GM21447 (cell line): ENCODE measurements around the gene KCNQ1.

ENCODE experiments used
- ATAC-seq: cut with Tn5 transposase; IDR thresholded peaks from one replicate; pipeline ENCODE4 v1.9.1; 2021; ENCODE audit not compliant: unreplicated experiment

Gene KCNQ1

DNA sequence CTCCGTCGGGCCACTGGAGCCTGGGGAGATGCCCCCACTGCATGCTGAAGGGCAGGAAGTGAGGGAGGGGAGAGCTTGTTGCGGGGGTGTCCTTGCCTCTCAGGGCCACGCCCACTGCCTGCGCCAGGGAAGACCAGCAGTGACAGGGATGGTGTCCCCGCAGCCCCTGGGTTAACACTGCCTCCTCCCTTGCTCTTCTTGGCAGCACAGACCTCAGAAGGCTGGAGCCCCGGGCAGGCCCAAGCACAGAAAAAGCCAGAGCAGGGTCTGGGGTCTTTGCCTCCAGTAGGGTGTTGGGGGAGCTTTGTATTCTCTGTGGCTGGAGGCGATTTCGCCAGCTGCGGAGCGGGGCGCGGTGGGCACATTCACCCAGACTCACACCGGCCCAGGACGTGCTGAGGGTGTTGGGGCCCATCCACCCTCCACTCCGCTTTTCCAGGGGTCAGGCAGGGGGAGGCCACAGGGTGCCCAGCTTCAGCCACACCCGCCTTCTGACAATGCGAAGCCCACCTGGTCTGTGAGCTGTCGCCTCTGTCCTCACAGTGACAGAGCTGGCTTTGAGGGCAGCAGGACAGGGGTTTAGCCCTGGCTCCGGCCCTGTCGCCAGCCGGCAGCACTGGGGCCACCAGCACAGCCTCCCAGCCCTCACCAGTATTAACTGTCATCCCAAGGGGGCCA, 357.0 kb downstream of the KCNQ1 start:
- ATAC-seq: no peak

DNA sequence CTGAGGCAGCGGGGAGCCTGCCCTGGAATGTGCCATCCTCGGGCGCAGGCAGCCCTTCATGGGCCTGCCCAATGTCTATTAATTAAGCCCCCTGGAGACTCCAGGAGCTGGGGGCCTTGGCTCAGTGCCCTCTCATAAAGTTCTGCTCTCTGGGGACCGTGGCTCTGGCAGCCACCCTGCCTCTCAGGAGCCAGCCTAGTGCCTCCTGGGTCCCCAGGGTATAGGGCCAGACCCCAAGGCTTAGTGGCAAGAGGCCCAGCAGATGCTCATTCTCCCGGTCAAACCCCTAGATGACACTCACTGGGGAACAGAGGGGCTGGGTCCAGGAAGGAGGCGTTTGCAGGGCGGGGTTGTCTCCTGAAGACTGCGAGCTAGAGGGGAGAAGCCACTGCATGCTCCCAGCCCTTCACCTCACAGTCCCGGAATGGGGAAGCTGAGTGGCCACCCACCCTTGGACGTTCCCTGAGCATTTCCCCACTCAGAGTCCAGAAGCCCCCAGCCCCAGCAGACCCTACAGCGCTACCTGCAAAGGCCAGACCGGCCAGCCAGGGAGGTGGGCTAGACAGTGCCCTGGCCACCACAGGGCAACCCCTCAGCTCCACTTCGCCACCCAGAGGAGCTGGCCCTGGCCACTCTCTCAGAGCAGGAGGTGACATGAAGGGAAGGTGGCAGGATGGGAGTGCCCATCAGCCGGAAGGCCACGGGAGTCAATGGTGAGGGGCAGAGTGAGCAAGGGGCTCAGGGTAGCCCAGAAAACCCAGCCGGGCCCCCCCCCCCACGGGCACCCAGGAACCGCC, 357.8 kb downstream of the KCNQ1 start:
- ATAC-seq: no peak

DNA sequence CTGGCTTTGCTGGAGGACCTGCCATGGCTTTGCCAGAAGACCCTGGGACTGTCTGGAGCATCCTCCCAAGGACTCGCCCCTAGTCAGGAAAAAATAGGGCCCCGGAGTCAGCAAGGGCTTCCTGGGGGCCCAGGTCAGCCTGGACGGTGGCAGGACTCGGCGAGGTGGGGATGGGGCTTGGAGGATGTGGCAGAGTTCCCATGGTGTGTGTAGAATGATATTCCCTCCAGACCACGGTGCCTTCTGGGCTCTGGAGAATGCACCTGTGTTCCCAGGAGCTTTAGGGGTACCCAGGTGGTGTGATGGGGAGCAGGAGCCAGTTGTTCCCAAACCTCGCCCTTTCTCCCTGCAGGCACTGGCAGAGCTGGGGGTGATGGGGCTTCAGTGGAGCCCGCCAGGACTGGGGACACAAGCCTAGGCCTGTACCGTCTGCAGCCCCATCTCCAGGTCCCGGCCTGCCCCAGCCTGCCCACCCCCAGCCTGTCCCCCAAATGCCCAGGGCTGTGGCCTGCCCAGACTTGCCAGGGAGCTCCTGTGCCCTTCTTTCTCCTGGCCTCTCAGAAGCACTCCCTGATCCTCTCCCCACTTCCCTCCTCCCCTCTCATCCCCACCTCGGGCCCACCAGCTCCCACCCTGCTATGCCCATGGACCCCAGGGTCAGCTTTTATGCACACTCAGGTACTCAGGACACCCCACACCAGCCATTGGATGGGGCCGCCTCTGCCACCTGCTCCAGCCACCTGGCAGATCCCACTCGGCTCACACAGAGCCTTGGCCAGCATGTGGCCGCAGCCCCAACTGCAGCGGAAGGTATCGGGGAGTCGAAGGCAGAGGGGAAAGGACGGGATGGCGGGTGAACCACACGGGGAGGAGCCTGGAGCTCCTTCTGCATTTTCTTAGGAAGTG, 358.6 kb downstream of the KCNQ1 start:
- no peak for ATAC-seq

DNA sequence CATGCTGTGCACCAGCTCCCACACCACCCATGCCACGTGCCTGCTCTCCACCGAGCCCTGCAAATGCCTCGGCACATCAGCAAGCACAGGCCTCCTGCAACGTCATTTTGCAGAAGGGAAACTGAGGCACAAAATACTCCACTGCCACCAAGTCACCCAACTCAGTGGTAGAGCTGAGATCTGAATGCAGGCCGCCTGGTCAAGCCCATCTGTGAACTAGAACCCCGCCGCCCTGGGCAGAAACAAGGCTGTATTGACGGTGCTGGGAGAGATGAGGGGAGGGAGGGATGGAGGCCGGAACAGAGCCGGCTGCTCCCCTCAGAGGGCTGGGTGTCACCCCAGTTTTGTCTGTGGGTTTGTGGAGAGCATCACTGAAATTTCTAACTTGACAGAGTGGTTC, 359.4 kb downstream of the KCNQ1 start:
- no peak for ATAC-seq

DNA sequence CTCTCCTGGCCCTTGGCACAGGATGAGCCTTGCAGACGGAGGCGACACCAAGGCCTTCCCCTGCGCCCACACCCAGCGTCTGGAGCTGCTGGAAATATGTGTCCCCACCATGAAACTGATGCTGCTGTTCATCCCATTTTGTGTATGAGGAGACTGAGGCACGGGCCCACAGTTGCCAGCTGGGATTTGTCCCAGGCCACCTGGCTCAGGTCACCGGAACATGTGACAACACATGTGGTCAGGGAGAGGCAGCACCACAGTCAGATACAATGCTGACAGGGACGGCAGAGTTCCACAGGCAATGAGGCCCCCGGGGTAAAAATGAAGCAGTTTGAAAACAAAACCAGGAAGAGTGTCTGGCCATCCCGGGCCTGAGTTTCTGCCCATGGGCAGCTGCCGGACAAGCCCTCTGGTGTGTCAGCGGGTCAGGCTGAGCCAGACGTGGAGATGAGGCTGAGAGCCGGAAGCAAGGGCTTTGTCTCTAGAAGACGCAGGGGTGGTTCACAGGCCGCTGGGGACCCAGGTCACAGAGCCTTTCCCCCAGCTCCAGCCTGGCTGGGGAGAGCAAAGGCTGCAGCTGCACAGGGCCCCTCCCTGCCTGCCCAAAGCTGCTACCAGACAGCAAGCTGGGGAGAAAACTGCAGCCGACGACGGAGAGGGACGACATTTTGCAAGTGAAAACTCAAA, 360.0 kb downstream of the KCNQ1 start:
- no peak for ATAC-seq

DNA sequence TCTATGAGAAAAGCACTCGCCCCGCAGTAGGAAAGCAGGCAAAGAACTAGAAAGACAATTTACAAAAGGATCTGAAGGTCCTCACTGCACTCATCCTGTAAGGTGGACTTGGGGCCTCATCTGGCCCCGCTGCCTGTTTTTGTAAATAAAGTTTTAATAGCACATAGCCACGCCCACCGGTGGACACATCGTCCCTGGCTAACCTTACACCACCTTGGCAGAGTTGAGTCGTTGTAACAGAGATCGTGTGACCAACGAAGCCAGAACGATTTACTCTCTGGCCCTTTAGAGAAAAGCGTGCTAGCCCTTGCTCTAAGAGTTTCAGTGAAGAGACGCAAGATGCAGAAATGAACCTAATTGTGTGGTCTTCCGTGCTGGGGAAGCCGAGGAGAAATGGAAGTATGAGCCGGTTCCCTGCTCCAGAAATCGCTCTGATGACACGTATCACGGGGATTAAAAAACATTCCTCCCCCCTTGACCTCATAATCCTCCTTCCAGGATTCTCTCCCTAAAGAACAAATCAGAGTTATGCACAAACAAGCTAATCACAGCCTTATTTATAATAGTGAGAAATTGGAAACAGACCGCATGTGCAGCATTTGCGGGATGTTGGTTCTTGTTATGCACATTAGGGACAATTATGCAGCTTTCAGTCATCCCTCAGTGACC, 360.7 kb downstream of the KCNQ1 start:
- no peak for ATAC-seq

DNA sequence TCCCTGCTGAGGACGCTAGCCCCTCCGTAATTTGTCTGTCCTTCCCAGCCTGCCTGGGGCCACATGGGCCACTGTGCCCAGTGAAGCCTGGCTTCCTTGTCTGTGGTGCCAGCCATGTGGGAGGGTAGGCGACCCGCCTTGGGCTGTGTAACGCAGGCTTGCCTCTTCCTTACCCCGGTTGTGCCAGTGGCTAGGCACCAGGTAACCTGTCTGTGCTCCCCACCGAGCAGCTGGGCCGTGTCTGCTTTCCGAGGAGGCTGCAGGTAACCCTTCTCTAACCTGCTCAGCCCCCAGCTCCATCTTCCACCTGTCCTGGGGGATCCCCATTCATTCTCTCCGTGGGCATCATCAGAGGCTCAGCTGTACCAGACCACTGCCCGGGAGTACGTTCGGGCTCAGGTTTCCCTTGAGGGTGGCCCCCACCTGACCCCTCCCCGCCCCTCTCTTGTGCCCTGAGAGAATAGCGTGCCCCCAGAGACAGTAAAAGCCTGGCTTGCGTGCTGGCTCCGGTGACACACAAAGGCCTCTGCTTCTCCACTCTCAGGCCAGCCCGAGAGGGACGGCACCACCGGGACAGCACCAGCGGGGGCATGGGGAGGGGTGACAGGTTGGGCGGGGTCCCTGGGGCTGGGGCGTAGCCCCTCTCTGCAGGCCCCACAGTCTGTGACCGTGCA, 361.7 kb downstream of the KCNQ1 start:
- no peak for ATAC-seq

DNA sequence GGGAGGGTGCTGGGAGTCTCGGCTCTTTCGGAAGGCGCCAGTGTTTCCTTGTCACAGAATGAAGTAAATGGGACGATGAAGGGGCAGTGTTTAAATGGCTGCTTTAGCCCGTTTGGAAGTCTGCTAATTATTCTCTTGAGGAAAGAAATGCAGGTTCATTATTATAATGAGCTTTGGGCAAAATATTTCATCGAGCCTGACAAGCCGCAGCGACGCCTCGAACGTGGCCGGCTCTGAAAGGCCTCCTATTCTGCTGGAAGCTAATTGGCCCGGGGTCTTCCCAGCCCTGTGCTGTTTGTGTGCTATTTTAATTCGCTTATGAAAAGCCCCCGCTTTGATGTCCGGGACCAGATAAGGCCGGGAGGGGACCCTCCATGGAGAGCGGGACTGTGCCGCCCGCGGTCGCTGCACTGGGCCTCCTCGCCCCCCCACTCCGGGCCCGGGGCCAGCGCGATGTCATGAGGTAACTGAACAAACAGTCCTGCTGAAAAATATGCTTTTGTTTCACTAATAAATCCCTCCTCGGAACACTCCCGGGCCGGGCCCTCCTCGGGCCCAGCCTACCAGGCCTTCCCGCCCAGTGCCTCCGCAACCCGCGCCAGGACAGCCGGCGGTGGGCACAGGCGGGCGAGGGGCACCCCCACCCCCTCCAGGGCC, 362.3 kb downstream of the KCNQ1 start:
- ATAC-seq: no peak

DNA sequence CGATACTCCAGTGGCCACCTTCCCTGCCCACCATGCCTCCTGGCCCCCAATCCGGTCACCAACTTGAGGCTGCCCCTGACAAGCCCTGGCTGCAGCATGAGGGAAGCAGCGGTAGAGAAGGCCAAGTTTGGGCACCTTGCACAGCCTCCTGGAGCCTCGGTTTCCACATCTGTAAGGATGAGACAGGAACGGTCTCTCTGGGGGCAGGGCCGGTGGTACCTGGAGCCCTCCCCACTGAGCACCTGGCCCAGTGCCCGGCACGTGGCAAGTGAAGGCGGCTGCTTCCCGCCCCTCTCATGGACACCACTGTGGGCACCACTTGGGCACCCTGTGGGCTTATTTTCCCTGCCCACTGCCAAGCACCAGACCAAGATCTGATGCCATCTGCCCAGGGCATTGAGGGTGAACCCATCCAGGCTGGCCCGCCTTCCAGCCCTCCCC, 363.0 kb downstream of the KCNQ1 start:
- ATAC-seq: no peak

DNA sequence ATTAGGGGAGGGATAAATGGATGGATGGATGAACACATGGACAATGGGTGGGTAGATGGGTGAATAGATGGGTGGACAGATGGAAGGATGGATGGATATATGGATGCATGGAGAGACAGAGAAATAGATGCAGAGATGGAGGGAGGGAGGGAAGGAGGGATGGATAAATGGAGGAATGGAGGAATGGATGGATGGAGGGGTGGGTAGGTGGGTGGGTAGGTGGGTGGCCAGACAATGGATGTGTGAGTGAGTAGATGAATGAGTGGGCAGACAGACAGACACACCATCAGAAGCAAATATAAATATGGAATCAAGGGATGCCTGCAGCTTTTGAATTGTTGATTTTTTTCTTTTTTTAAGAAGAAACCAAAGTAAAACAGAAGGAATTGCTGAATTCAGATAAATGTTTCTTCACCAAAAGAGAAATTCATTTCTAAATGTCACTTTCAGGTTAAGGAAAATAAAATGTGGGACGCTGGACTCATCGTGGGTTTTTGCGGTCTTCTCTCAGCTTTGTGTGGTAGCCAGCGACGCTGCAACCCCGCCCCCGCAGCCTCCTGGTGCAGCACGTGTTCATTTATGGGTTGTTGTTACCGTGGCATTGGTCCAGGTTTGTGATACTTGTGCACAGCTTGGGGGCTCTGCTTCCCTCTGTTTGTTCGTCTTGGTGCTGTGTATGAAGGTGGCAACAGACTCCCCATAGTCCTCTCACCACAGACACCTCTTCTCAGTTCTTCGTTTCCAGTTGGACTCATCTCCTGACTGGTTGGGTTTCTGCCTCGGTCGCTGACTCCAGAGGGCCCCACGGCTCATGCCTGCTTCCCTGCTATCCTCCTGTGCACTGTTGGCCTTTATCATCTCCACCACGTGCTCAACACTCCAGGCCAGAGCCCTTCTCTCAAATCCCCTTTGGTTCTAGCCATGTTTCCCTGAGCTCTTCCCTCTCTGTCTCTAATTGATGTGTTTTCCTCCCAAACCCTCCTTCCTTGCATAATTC, 364.3 kb downstream of the KCNQ1 start:
- ATAC-seq: no peak

DNA sequence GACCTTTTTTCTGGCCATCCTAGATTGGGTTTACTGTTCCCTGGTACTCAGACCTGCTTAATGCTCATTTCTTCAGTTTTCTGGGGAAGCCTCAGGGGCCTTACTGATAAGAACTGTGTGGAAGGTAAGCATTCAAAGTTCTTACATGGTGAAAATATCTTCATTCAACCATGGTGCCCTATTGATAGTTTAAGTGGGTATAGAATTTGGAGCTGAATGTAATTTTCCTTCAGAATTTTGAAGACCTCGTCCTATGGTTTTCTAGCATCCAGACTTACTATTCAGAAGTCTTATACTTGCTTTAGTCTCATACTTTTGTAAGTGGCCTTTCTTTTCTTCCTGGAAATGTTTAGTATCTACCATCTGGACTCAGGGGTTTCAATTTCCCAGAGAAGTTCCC, 365.0 kb downstream of the KCNQ1 start:
- ATAC-seq: no peak

DNA sequence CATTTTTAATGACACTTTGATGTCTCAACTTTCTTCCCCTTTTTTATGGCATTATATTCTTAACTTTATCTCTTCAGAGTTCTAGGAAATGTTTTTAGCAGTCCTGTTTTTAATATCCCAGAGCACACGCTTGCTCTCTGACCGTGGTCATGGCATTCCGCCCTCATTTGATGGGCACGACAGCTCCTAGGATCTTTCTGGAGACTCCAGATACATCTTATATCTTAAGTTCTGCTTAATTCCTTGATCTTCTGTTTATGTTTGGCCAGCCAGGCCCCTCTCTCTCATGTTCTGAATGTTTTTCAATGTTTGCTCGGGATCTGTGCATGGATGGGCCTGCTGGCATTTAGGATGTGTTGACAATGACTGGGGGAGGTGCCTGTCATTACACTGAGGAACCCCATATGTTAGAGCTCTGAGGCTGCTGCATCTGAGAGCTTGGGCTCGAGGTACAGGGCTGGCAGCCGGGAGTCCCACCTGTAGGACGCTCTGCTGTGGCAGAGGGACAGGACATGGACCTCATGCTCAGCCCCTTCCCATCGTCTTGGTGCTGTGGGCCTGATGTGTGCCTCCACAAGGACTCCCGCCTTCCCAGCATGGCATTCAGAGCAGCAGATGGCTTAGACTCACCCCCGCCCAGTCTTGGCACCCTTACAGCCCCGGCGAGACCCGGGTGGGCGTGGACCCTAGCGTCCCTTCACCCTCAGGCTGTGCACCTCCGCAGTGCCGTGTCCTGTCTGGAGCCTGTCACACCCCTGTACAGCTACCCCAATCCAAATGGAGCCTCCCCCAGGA, 365.8 kb downstream of the KCNQ1 start:
- ATAC-seq: no peak

DNA sequence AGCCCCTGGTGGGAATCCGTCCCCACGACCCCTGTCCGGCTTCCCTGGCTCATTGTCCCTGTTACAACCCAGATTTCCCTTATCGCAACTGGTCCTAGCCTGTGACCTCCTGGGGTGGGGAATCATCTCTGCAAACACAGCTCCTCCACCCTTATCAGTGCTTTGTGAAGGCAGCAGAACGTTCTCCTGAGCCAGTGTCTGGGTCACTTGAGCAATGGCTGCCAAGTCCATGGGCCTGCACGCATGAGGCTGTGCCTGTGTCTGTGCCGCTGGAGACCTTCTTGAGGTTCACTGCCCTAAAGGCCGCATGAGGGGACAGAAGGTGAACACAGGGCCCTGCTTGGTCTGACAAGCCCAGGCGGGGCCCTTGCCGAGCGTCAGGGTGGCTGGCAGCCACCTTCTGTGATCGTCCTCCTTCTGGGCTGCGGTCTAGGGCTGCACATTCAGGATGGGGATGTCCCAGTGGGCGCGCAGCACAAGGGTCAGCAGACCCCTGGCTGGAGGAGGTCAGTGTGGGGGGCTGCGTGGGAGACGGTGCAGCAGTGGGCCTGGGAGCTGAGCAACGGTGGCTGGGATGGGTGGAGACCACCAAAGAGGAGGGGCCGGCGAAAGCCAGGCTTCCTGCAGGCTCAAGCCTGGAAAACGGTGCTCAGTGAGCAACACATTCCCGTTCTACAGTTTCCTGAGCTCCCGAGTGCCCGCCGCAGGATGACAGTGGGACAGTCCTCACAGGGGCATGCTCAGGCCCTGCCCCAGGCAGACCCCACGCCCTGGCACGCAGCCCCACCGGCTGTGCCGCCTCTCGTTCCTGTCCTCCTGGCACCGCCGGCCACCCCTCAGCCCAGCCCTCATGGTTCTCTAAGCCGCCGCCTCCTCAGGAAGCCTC, 366.6 kb downstream of the KCNQ1 start:
- ATAC-seq: no peak

DNA sequence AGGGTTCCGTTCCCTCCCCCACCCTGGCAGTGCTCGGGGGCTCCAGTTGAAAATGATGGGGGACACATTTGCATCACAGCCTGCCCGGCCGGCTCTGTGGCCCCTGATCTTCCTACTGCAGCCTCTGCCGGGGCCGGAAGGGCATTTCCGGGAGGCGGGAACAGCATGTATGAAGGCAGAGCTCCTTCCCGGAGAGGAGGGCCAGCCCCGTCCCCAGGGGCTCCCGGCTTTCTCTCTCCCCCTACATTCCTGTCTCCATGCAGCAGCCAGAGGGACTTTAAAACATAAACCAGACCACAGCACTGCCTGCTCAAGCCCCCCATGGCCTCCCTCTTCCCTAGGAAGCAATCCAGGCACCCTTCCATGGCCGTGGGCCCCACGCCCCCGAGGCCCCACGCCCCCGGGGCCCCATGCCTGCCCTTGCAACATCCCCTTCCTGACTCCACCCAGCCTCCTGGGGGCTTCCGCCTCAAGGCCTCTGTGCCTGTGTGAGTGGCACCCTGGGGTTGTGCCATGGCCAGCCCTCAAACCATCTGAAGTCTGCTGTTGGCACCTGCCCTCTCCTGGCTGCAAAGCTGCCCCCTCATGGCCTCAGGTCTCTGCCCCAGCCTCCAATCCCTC, 367.7 kb downstream of the KCNQ1 start:
- ATAC-seq: no peak

DNA sequence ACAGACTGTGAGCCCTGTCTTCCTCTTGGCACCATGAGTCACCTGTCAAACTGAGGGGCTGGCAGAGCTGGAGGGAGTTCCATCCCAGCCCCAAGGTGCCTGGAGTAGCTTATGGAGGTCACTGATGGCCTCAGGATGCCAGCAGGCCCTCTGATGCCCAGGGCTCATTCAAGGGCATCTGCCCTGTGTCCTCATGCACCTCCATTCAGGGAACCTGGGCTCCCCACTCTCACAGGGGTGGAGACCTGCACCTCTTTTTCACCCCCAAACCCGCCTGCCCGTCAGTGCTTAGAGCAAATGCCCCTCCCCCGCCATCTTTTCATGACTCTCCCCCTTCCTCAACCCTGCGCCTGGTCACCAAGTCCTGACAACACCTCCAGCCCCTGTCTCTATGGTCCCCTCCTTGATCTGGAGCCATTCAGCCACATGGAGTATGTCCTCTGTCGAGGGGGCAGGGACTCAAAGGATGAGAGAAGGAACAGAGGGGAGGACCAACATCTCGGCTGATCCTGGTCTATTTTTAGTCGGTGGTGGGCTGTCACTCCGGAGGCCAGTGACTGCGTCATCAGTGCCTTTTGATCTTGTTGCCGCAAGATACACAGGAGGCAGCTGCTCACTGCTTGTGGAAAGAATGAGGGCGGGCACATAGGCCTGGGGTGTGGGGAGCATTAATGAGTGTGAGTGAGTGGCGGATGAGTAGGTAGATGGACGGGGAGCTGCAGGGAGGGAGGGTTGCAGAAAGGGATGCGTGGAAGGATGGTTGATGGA, 368.5 kb downstream of the KCNQ1 start:
- ATAC-seq: no peak
